Measurements from ENCODE around the gene TMEM106B.

GRCh38 chr7:12234334-12234865 is 23.3 kb downstream of the TMEM106B start:
- TF ChIP-seq POLR2A (IDR thresholded peaks at IDR 0.05; ENCODE audit: low read depth, low read length) (no peak), POLR2AphosphoS5 (IDR thresholded peaks at IDR 0.05; ENCODE audit: low read depth, low read length) (no peak), TAF1 (IDR thresholded peaks at IDR 0.05; ENCODE audit: borderline replicate concordance, low read depth, low read length) (no peak)

Measured in GM12892 (cell line).